Testis (tissue), 2 donors: ENCODE results near the gene NOL11.

ENCODE experiments used
- POLR2A ChIP-seq: fragments of 450-650 bp; IDR thresholded peaks from one replicate; pipeline ENCODE4 v1.6.1; 2017; ENCODE audit warnings: antibody characterized with exemption, mild to moderate bottlenecking, moderate library complexity
- TF ChIP-seq, protein P1 (sequence below), 3 experiments: fragments of 450-650 bp in 2 of 3; fragments of 200-600 bp in 1 of 3; sonication (generic) in 1 of 3; IDR thresholded peaks; one replicate each; pipeline ENCODE4 v1.5.1; 2016 to 2019; ENCODE audit warnings: antibody characterized with exemption in 3 of 3, mild to moderate bottlenecking in 2 of 3, moderate library complexity in 1 of 3

DNA sequence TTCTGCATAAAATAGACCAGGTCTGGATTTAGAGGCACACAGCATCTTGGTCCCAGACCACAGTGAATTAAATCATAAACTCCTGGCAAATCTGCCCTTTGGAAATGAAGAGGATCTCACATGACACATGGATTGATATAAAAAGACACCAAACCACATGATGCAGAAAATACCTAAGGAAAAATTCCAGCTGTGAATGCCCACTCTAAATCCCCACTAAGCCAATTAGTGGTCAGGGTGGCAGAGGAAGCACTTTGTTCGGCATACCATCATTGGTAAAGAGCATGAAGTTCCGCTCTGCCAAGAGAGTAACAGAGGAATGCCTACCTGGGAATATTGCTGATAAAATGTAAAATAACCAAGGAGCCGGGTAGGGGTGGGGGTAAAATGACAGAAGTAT lies 32.4 kb upstream of the NOL11 start:
- TF ChIP-seq, protein P1, sequence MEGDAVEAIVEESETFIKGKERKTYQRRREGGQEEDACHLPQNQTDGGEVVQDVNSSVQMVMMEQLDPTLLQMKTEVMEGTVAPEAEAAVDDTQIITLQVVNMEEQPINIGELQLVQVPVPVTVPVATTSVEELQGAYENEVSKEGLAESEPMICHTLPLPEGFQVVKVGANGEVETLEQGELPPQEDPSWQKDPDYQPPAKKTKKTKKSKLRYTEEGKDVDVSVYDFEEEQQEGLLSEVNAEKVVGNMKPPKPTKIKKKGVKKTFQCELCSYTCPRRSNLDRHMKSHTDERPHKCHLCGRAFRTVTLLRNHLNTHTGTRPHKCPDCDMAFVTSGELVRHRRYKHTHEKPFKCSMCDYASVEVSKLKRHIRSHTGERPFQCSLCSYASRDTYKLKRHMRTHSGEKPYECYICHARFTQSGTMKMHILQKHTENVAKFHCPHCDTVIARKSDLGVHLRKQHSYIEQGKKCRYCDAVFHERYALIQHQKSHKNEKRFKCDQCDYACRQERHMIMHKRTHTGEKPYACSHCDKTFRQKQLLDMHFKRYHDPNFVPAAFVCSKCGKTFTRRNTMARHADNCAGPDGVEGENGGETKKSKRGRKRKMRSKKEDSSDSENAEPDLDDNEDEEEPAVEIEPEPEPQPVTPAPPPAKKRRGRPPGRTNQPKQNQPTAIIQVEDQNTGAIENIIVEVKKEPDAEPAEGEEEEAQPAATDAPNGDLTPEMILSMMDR (IDR thresholded peaks at IDR 0.05): no peak
- no peak for TF ChIP-seq POLR2A
